ENCODE results near the gene IKZF1. TPM values are rescaled to one million over a fixed set of nuclear protein-coding genes. Genes with fewer than 3 reads are reported as not detected.

IKZF1 gene
- total RNA-seq, 1 donor from 2014 or later, result 2.0 TPM

GRCh38 chr7:50448823-50449222, 144.3 kb downstream of the IKZF1 start:
- Mint-ChIP-seq H3K27ac (no peak overlapping the region), H3K4me1 (ENCODE audit: unreplicated experiment) (peaks cover 9% of the 10 kb centered on the region), H3K4me3 (peak overlapping the region; percentile 91), H3K36me3 (peaks cover 15% of the 10 kb centered on the region), H3K9me3 (no peaks in the 10 kb centered on the region), H3K27me3 (peaks cover 7% of the 10 kb centered on the region)
- no peak for DNase-seq (ENCODE audit: extremely low spot score, unreplicated experiment)
- TF ChIP-seq CTCF (conservative IDR thresholded peaks at IDR 0.05), result no peak

- H3K4me1 Mint-ChIP-seq (ENCODE audit: unreplicated experiment), result peaks cover 9% of the 10 kb centered on the region
- no peak for TF ChIP-seq CTCF (conservative IDR thresholded peaks at IDR 0.05)
- peak overlapping the region; percentile 91 for H3K4me3 Mint-ChIP-seq
- peaks cover 12% of the 10 kb centered on the region for H3K36me3 Mint-ChIP-seq
- H3K27me3 Mint-ChIP-seq, result peaks cover 9% of the 10 kb centered on the region
- H3K27ac Mint-ChIP-seq, result no peak overlapping the region
- no peaks in the 10 kb centered on the region for H3K9me3 Mint-ChIP-seq
- DNase-seq (ENCODE audit: extremely low spot score, unreplicated experiment), result no peak
Observed at GRCh38 chr7:50449501-50449880, 145.0 kb downstream of the IKZF1 start.

- Mint-ChIP-seq H3K9me3 (no peaks in the 10 kb centered on the region), H3K27me3 (peaks cover 12% of the 10 kb centered on the region), H3K36me3 (peaks cover 12% of the 10 kb centered on the region), H3K4me3 (peak within 1 kb of the TSS; percentile 91), H3K27ac (no peak within 1 kb of the TSS), H3K4me1 (ENCODE audit: unreplicated experiment) (peaks cover 9% of the 10 kb centered on the region)
- no peak for TF ChIP-seq CTCF (conservative IDR thresholded peaks at IDR 0.05)
- peak; percentile 77 for DNase-seq (ENCODE audit: extremely low spot score, unreplicated experiment)
Observed at GRCh38 chr7:50449881-50450589, 145.5 kb downstream of the IKZF1 start, which contains the start of gene FIGNL1. Gene FIGNL1, minus strand, starts transcription at chr7:50450350. Its CDS starts 3,063 bp downstream, at chr7:50447287.

- no peak for TF ChIP-seq CTCF (conservative IDR thresholded peaks at IDR 0.05)
- peaks cover 15% of the 10 kb centered on the region for H3K27me3 Mint-ChIP-seq
- H3K27ac Mint-ChIP-seq, result no peak overlapping the region
- no peaks in the 10 kb centered on the region for H3K9me3 Mint-ChIP-seq
- peak overlapping the region; percentile 91 for H3K4me3 Mint-ChIP-seq
- no peak for DNase-seq (ENCODE audit: extremely low spot score, unreplicated experiment)
- H3K36me3 Mint-ChIP-seq, result peaks cover 12% of the 10 kb centered on the region
- H3K4me1 Mint-ChIP-seq (ENCODE audit: unreplicated experiment), result peaks cover 9% of the 10 kb centered on the region
Observed at GRCh38 chr7:50450590-50451032, 146.1 kb downstream of the IKZF1 start.

Other genes with a start within 250 kb of the IKZF1 start
- not detected in 2 replicates for gene ZPBP, start 211.5 kb upstream of the IKZF1 start, total RNA-seq (ENCODE audit: low replicate concordance)
- gene FIGNL1, start 145.6 kb downstream of the IKZF1 start, total RNA-seq (ENCODE audit: low replicate concordance), result 15.8 and 28.6 TPM in 2 replicates

All from type B pancreatic cell (in vitro differentiated cells).